ENCODE data around the gene MSI2. TPM values are rescaled to one million over a fixed set of nuclear protein-coding genes. Genes with fewer than 3 reads are reported as not detected.

The MSI2 gene
- total and polyA plus RNA-seq, 2 donors (not counting 3 experiments of a cell fraction or from before 2014, with no cell fraction given), result 20.9 to 59.3 TPM

GRCh38 chr17:57406981-57407286, 150.6 kb downstream of the MSI2 start:
- TF ChIP-seq MAX (IDR thresholded peaks at IDR 0.05; ENCODE audit: insufficient read depth, insufficient read length) (no peak), JUN (IDR thresholded peaks at IDR 0.05; ENCODE audit: borderline replicate concordance, insufficient read depth, insufficient read length, low read depth) (no peak), POLR2AphosphoS5 (IDR thresholded peaks at IDR 0.05; ENCODE audit: insufficient read depth, low read depth, low read length) (no peak), POLR2A (IDR thresholded peaks at IDR 0.05; ENCODE audit: low read depth, low read length) (no peak), GATA2 (IDR thresholded peaks at IDR 0.05; ENCODE audit: insufficient read depth, insufficient read length, low read depth, low read length) (no peak), MYC (IDR thresholded peaks at IDR 0.05; ENCODE audit: low read depth, low read length) (no peak), EZH2 (IDR thresholded peaks at IDR 0.05; ENCODE audit: borderline replicate concordance, low read depth, low read length, severe bottlenecking) (no peak), FOS (IDR thresholded peaks at IDR 0.05; ENCODE audit: borderline replicate concordance, insufficient read depth, low read length) (no peak)
- TF ChIP-seq, protein P1, sequence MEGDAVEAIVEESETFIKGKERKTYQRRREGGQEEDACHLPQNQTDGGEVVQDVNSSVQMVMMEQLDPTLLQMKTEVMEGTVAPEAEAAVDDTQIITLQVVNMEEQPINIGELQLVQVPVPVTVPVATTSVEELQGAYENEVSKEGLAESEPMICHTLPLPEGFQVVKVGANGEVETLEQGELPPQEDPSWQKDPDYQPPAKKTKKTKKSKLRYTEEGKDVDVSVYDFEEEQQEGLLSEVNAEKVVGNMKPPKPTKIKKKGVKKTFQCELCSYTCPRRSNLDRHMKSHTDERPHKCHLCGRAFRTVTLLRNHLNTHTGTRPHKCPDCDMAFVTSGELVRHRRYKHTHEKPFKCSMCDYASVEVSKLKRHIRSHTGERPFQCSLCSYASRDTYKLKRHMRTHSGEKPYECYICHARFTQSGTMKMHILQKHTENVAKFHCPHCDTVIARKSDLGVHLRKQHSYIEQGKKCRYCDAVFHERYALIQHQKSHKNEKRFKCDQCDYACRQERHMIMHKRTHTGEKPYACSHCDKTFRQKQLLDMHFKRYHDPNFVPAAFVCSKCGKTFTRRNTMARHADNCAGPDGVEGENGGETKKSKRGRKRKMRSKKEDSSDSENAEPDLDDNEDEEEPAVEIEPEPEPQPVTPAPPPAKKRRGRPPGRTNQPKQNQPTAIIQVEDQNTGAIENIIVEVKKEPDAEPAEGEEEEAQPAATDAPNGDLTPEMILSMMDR (IDR thresholded peaks at IDR 0.05; ENCODE audit: extremely low read depth in 1 of 2, insufficient read depth in 1 of 2, low read depth in 1 of 2, low read length in 2 of 2), result no peak
- no peaks in the 10 kb centered on the region for H3K27me3 ChIP-seq (ENCODE audit: control insufficient read depth in 2 of 2, insufficient read depth in 2 of 2, low read length in 2 of 2)
- no peak overlapping the region for H2AFZ ChIP-seq (ENCODE audit: low read depth, low read length)
- no peaks in the 10 kb centered on the region for H3K79me2 ChIP-seq (ENCODE audit: control insufficient read depth, insufficient read depth, low read length)
- H3K9ac ChIP-seq (replicated peaks; ENCODE audit: extremely low read depth, insufficient read depth, low read length), result no peak overlapping the region
- POLR2A ChIA-PET, result no interaction called here
- H3K4me1 ChIP-seq (ENCODE audit: control insufficient read depth, extremely low read depth, insufficient read depth, low read length), result no peaks in the 10 kb centered on the region
- H4K20me1 ChIP-seq (replicated peaks; ENCODE audit: control insufficient read depth, extremely low read depth, insufficient read depth, low read length), result no peaks in the 10 kb centered on the region
- H3K27ac ChIP-seq (ENCODE audit: insufficient read depth, low read depth, low read length), result no peak overlapping the region
- FAIRE-seq (no peak), DNase-seq (ENCODE audit: low read depth, low spot score) (no peak)
- H3K36me3 ChIP-seq (ENCODE audit: control insufficient read depth in 2 of 2, extremely low read depth in 1 of 2, insufficient read depth in 2 of 2, low read length in 2 of 2), result no peaks in the 10 kb centered on the region
- H3K4me3 ChIP-seq (replicated peaks in 1 of 3; ENCODE audit: insufficient read depth in 1 of 3, low read depth in 1 of 3, low read length in 3 of 3), result no peak overlapping the region
- H3K9me3 ChIP-seq (replicated peaks; ENCODE audit: control insufficient read depth, insufficient read depth, low read length), result no peaks in the 10 kb centered on the region
- BruUV-seq (replicated peaks), result no TSS peak
- dilution Hi-C loops (cut with MboI; ENCODE audit: extremely low pct_ligation_motif_present, low sequenced_read_pairs), result no loop called here
- H3K4me2 ChIP-seq (ENCODE audit: insufficient read depth, low read length), result no peak overlapping the region
- CTCF ChIA-PET, result interaction anchor here (0.6 to 11.1 kb wide), 2 partner anchors 158 to 163 kb away, joined by 3 to 74 read pairs; no protein-coding TSS in a partner anchor
- intact Hi-C loops (cut with micrococcal nuclease), result no loop called here
- no peaks in the 10 kb centered on the region for H3K9me1 ChIP-seq (replicated peaks; ENCODE audit: control insufficient read depth, extremely low read depth, insufficient read depth, low read length)

Measured in endothelial cell of umbilical vein (primary cell).